Choroid plexus epithelial cell (primary cell): Measurements from ENCODE around the gene SDSL.

ENCODE experiments used
- DNase-seq: peaks from one replicate; pipeline ENCODE4 v3.0.0-alpha.2; 2010; ENCODE audit warnings: low read depth
- H3K4me3 ChIP-seq: 2 replicates; pipeline ENCODE4 v1.5.1; 2011; ENCODE audit warnings: low read depth, mild to moderate bottlenecking, control low read depth, low read length, moderate library complexity
- CTCF ChIP-seq: conservative IDR thresholded peaks from 2 replicates; pipeline ENCODE4 v1.5.1; 2011; ENCODE audit warnings: low read depth, mild to moderate bottlenecking, control low read depth, inconsistent platforms, low read length, moderate library complexity

SDSL gene

GRCh38 chr12:113432986-113433385 is 10.8 kb downstream of the SDSL start:
- no peak for TF ChIP-seq CTCF
- DNase-seq, result no peak
- no peak overlapping the region for H3K4me3 ChIP-seq

- H3K4me3 ChIP-seq, result no peak overlapping the region
- no peak for TF ChIP-seq CTCF
- DNase-seq, result no peak
Measured at GRCh38 chr12:113435367-113435766, 13.2 kb downstream of the SDSL start.

GRCh38 chr12:113436586-113436985 is 14.4 kb downstream of the SDSL start:
- no peak for TF ChIP-seq CTCF
- DNase-seq, result no peak
- no peak overlapping the region for H3K4me3 ChIP-seq

GRCh38 chr12:113436993-113437728 is 15.0 kb downstream of the SDSL start:
- DNase-seq, result no peak
- no peak for TF ChIP-seq CTCF
- no peak overlapping the region for H3K4me3 ChIP-seq

- no peak overlapping the region for H3K4me3 ChIP-seq
- DNase-seq, result no peak
- TF ChIP-seq CTCF, result no peak
Measured at GRCh38 chr12:113437729-113438100, 15.5 kb downstream of the SDSL start.

GRCh38 chr12:113438523-113439300 is 16.5 kb downstream of the SDSL start:
- DNase-seq, result no peak
- TF ChIP-seq CTCF, result no peak
- H3K4me3 ChIP-seq, result no peak overlapping the region

- no peak for DNase-seq
- TF ChIP-seq CTCF, result no peak
- H3K4me3 ChIP-seq, result no peak overlapping the region
Measured at GRCh38 chr12:113439301-113439597, 17.1 kb downstream of the SDSL start.
